ENCODE data around the gene S100A2. TPM values are rescaled to one million over a fixed set of nuclear protein-coding genes. Genes with fewer than 3 reads are reported as not detected.

The S100A2 gene
- total and polyA plus RNA-seq, 2 of the 13 experiments (the other 11 are each of a cell fraction or from before 2014, with no cell fraction given) = 1.2 TPM

GRCh38 chr1:153546371-153546770, 19.3 kb downstream of the S100A2 start (continued):
- TF ChIP-seq ZNF354B (CRISPR knock-in tag; IDR thresholded peaks at IDR 0.05) = no peak
- TF ChIP-seq AHDC1 (CRISPR knock-in tag; IDR thresholded peaks at IDR 0.05; ENCODE audit: borderline replicate concordance) = no peak
- TF ChIP-seq ZNF749 (CRISPR knock-in tag; IDR thresholded peaks at IDR 0.05; ENCODE audit: borderline replicate concordance) = no peak
- no peak for TF ChIP-seq ZNF562 (CRISPR knock-in tag; IDR thresholded peaks at IDR 0.05; ENCODE audit: borderline replicate concordance)
- TF ChIP-seq ZNF256 (CRISPR knock-in tag; conservative IDR thresholded peaks at IDR 0.05) = no peak
- no peak for TF ChIP-seq POLR2A (IDR thresholded peaks at IDR 0.05; ENCODE audit: insufficient read depth in 1 of 2, low read depth in 2 of 2, low read length in 2 of 2)
- no peak for TF ChIP-seq HOXA5 (CRISPR knock-in tag; IDR thresholded peaks at IDR 0.05)
- no peak for TF ChIP-seq HNRNPH1 (optimal IDR thresholded peaks at IDR 0.05; ENCODE audit: low read depth, low read length)
- TF ChIP-seq JARID2 (CRISPR knock-in tag; IDR thresholded peaks at IDR 0.05; ENCODE audit: insufficient replicate concordance) = no peak
- no peak for TF ChIP-seq ATF5 (CRISPR knock-in tag; IDR thresholded peaks at IDR 0.05; ENCODE audit: low read depth)
- no peak for TF ChIP-seq MED13 (CRISPR knock-in tag; IDR thresholded peaks at IDR 0.05)
- TF ChIP-seq FOXK1 (CRISPR knock-in tag; IDR thresholded peaks at IDR 0.05; ENCODE audit: borderline replicate concordance, low read depth) = no peak
- no peak for TF ChIP-seq FOSL2 (CRISPR knock-in tag; IDR thresholded peaks at IDR 0.05)

Data from HepG2 (cell line).